ENCODE measurements around the gene ENOX1. TPM values are rescaled to one million over a fixed set of nuclear protein-coding genes. Genes with fewer than 3 reads are reported as not detected.

Gene ENOX1
- polyA plus RNA-seq, 3 donors = 0.04 TPM; not detected in 2

- Histone ChIP-seq H3K4me2 (replicated peaks; ENCODE audit: extremely low read depth, low read length, poor library complexity, severe bottlenecking) (no peak overlapping the region), H3K27ac (ENCODE audit: low read depth in 1 of 2, low read length in 2 of 2) (no peak overlapping the region), H3K36me3 (replicated peaks in 1 of 2; ENCODE audit: control insufficient read depth in 1 of 2, insufficient read depth in 2 of 2, low read length in 2 of 2) (no peaks in the 10 kb centered on the region), H4K20me1 (ENCODE audit: insufficient read depth, low read length) (no peaks in the 10 kb centered on the region), H3K27me3 (ENCODE audit: control insufficient read depth in 2 of 2, insufficient read depth in 2 of 2, low read length in 2 of 2) (peaks cover 0 to 3% of the 10 kb centered on the region in 2 donors), H2AFZ (ENCODE audit: insufficient read depth, low read depth, low read length, poor library complexity, severe bottlenecking) (no peak overlapping the region), H3K9me3 (replicated peaks in 1 of 2; ENCODE audit: control insufficient read depth in 1 of 2, insufficient read depth in 1 of 2, low read length in 2 of 2) (no peaks in the 10 kb centered on the region), H3K4me3 (replicated peaks in 1 of 3; ENCODE audit: low read depth in 2 of 3, low read length in 3 of 3) (no peak overlapping the region), H3K9ac (ENCODE audit: insufficient read depth, low read length, poor library complexity, severe bottlenecking) (no peak overlapping the region), H3K4me1 (ENCODE audit: control insufficient read depth in 1 of 2, insufficient read depth in 2 of 2, low read length in 2 of 2) (no peaks in the 10 kb centered on the region), H3K79me2 (ENCODE audit: insufficient read depth, low read length) (no peaks in the 10 kb centered on the region)
- H3K27ac Mint-ChIP-seq = no peak overlapping the region
- no peak for TF ChIP-seq CTCF (IDR thresholded peaks at IDR 0.05)
- no peak for DNase-seq
- no peak overlapping the region for H3K4me3 Mint-ChIP-seq
- H3K4me1 Mint-ChIP-seq = peaks cover 2% of the 10 kb centered on the region
- peaks cover 2 to 6% (median 5%) of the 10 kb centered on the region in 3 donors for H3K27me3 Mint-ChIP-seq (ENCODE audit: low read depth in 3 of 3)
- no peaks in the 10 kb centered on the region for H3K36me3 Mint-ChIP-seq
- intact Hi-C loops (cut with micrococcal nuclease) = no loop called here
- WGBS (ENCODE audit: insufficient coverage) = no CpG with 5 or more reads among the region's 5 CpGs
- H3K9me3 Mint-ChIP-seq = no peaks in the 10 kb centered on the region
Measured at GRCh38 chr13:43299374-43299773, 487.4 kb downstream of the ENOX1 start.

GRCh38 chr13:43298816-43299215 is 488.0 kb downstream of the ENOX1 start:
- no peak overlapping the region for H3K4me2 ChIP-seq (replicated peaks; ENCODE audit: extremely low read depth, low read length, poor library complexity, severe bottlenecking)
- no CpG with 5 or more reads among the region's 2 CpGs for WGBS (ENCODE audit: insufficient coverage)
- Mint-ChIP-seq H3K27ac (no peak overlapping the region), H3K4me3 (no peak overlapping the region), H3K9me3 (no peaks in the 10 kb centered on the region), H3K27me3 (ENCODE audit: low read depth in 3 of 3) (peaks cover 2 to 6% (median 5%) of the 10 kb centered on the region in 3 donors), H3K36me3 (no peaks in the 10 kb centered on the region), H3K4me1 (peaks cover 2% of the 10 kb centered on the region)
- H3K27ac ChIP-seq (ENCODE audit: low read depth in 1 of 2, low read length in 2 of 2) = no peak overlapping the region
- DNase-seq = no peak
- intact Hi-C loops (cut with micrococcal nuclease) = no loop called here
- no peaks in the 10 kb centered on the region for H3K79me2 ChIP-seq (ENCODE audit: insufficient read depth, low read length)
- H4K20me1 ChIP-seq (ENCODE audit: insufficient read depth, low read length) = no peaks in the 10 kb centered on the region
- H3K27me3 ChIP-seq (ENCODE audit: control insufficient read depth in 2 of 2, insufficient read depth in 2 of 2, low read length in 2 of 2) = peaks cover 0 to 3% of the 10 kb centered on the region in 2 donors
- no peaks in the 10 kb centered on the region for H3K4me1 ChIP-seq (ENCODE audit: control insufficient read depth in 1 of 2, insufficient read depth in 2 of 2, low read length in 2 of 2)
- no peaks in the 10 kb centered on the region for H3K36me3 ChIP-seq (replicated peaks in 1 of 2; ENCODE audit: control insufficient read depth in 1 of 2, insufficient read depth in 2 of 2, low read length in 2 of 2)
- no peak overlapping the region for H2AFZ ChIP-seq (ENCODE audit: insufficient read depth, low read depth, low read length, poor library complexity, severe bottlenecking)
- TF ChIP-seq CTCF (IDR thresholded peaks at IDR 0.05) = no peak
- no peaks in the 10 kb centered on the region for H3K9me3 ChIP-seq (replicated peaks in 1 of 2; ENCODE audit: control insufficient read depth in 1 of 2, insufficient read depth in 1 of 2, low read length in 2 of 2)
- H3K4me3 ChIP-seq (replicated peaks in 1 of 3; ENCODE audit: low read depth in 2 of 3, low read length in 3 of 3) = no peak overlapping the region
- no peak overlapping the region for H3K9ac ChIP-seq (ENCODE audit: insufficient read depth, low read length, poor library complexity, severe bottlenecking)
